MCF 10A (cell line): ENCODE measurements around the gene TRPM8. TPM values are rescaled to one million over a fixed set of nuclear protein-coding genes. Genes with fewer than 3 reads are reported as not detected.

Experiments
- BruUV-seq: library from RNA; stranded (reverse); fragments of 400-500 nt; replicated peaks from 2 replicates; lab custom pipeline; 2021; lab: Mats Ljungman, UMichigan
- CTCF ChIA-PET: fragments of 300-600 bp; sonication (Branson Sonifier 250); formaldehyde crosslinking; extraction: SDS; loops from one replicate; lab custom pipeline; 2021; ENCODE audit warnings: antibody characterized with exemption, inconsistent platforms; lab: Yijun Ruan, JAX
- POLR2A ChIA-PET: fragments of 300-600, 350-650 bp; sonication (Branson Sonifier 250); formaldehyde crosslinking; extraction: SDS; loops from one replicate; lab custom pipeline; 2020; ENCODE audit warnings: antibody characterized with exemption, inconsistent platforms; lab: Yijun Ruan, JAX
- DNase-seq: peaks from one replicate; pipeline ENCODE4 v3.0.0-alpha.2; 2018; ENCODE audit not compliant: unreplicated experiment
- H3K27ac Mint-ChIP-seq: one replicate; pipeline ENCODE4 v1.8.0; 2022; ENCODE audit warnings: mild to moderate bottlenecking, low read depth, mixed read lengths; ENCODE audit not compliant: unreplicated experiment
- H3K27me3 Mint-ChIP-seq: one replicate; pipeline ENCODE4 v1.8.0; 2022; ENCODE audit warnings: mixed read lengths; ENCODE audit not compliant: insufficient read depth, unreplicated experiment
- H3K36me3 Mint-ChIP-seq: one replicate; pipeline ENCODE4 v1.8.0; 2022; ENCODE audit warnings: mild to moderate bottlenecking, moderate library complexity, mixed read lengths; ENCODE audit not compliant: insufficient read depth, unreplicated experiment
- H3K4me1 Mint-ChIP-seq: one replicate; pipeline ENCODE4 v1.8.0; 2022; ENCODE audit warnings: mixed read lengths; ENCODE audit not compliant: insufficient read depth, unreplicated experiment
- H3K4me3 Mint-ChIP-seq: one replicate; pipeline ENCODE4 v1.8.0; 2022; ENCODE audit warnings: mild to moderate bottlenecking, moderate library complexity, mixed read lengths; ENCODE audit not compliant: unreplicated experiment
- H3K9me3 Mint-ChIP-seq: one replicate; pipeline ENCODE4 v1.8.0; 2022; ENCODE audit warnings: mixed read lengths; ENCODE audit not compliant: unreplicated experiment
- CTCF ChIP-seq: fragments of 200-600 bp; IDR thresholded peaks from one replicate; pipeline ENCODE4 v1.8.0; 2022; ENCODE audit warnings: antibody characterized with exemption, mild to moderate bottlenecking; ENCODE audit not compliant: unreplicated experiment
- intact Hi-C: fragments of 100-400 bp; cut with micrococcal nuclease; formaldehyde crosslinking; loops from 2 replicates; pipeline ENCODE4 v1.14.1; 2022
- total RNA-seq: library from RNA; stranded (reverse); gene quantifications from 2 replicates; pipeline ENCODE4 v1.2.3, GENCODE V29; 2022

Gene TRPM8
- total RNA-seq, 1 experiment from 2014 or later, result not detected

GRCh38 chr2:233996000-233996399 is 78.8 kb downstream of the TRPM8 start:
- no peak overlapping the region for H3K4me3 Mint-ChIP-seq
- H3K4me1 Mint-ChIP-seq, result no peaks in the 10 kb centered on the region
- H3K27ac Mint-ChIP-seq, result no peak overlapping the region
- intact Hi-C loops, result no loop called here
- CTCF ChIA-PET, result interaction anchor here (1.0 kb wide), 1 partner anchor 20 kb away, joined by 3 read pairs; no protein-coding TSS in a partner anchor
- BruUV-seq, result no TSS peak
- H3K9me3 Mint-ChIP-seq, result no peaks in the 10 kb centered on the region
- H3K27me3 Mint-ChIP-seq, result no peaks in the 10 kb centered on the region
- POLR2A ChIA-PET, result interaction anchor here (1.2 kb wide), 1 partner anchor 14 kb away, joined by 4 read pairs; no protein-coding TSS in a partner anchor
- H3K36me3 Mint-ChIP-seq, result no peaks in the 10 kb centered on the region
- no peak for TF ChIP-seq CTCF
- DNase-seq, result no peak

GRCh38 chr2:233996461-233996860 is 79.3 kb downstream of the TRPM8 start:
- H3K36me3 Mint-ChIP-seq, result no peaks in the 10 kb centered on the region
- H3K9me3 Mint-ChIP-seq, result no peaks in the 10 kb centered on the region
- H3K4me1 Mint-ChIP-seq, result no peaks in the 10 kb centered on the region
- H3K27ac Mint-ChIP-seq, result no peak overlapping the region
- ChIA-PET CTCF (no interaction called here), POLR2A (interaction anchor here (1.2 kb wide), 1 partner anchor 14 kb away, joined by 4 read pairs; no protein-coding TSS in a partner anchor)
- no peaks in the 10 kb centered on the region for H3K27me3 Mint-ChIP-seq
- intact Hi-C loops, result no loop called here
- no peak for DNase-seq
- H3K4me3 Mint-ChIP-seq, result no peak overlapping the region
- no peak for TF ChIP-seq CTCF
- no TSS peak for BruUV-seq

GRCh38 chr2:233997707-233998106 is 80.5 kb downstream of the TRPM8 start:
- Mint-ChIP-seq H3K4me1 (no peaks in the 10 kb centered on the region), H3K27ac (no peak overlapping the region), H3K27me3 (peaks cover 6% of the 10 kb centered on the region), H3K4me3 (no peak overlapping the region), H3K36me3 (no peaks in the 10 kb centered on the region), H3K9me3 (no peaks in the 10 kb centered on the region)
- no peak for DNase-seq
- intact Hi-C loops, result no loop called here
- no peak for TF ChIP-seq CTCF
- no TSS peak for BruUV-seq
- POLR2A ChIA-PET, result no interaction called here
- CTCF ChIA-PET, result interaction anchor here (0.6 to 1.5 kb wide), 2 partner anchors 8 to 9 kb away, joined by 4 to 5 read pairs; no protein-coding TSS in a partner anchor

- no peaks in the 10 kb centered on the region for H3K36me3 Mint-ChIP-seq
- peaks cover 10% of the 10 kb centered on the region for H3K4me1 Mint-ChIP-seq
- no peaks in the 10 kb centered on the region for H3K9me3 Mint-ChIP-seq
- no peak overlapping the region for H3K27ac Mint-ChIP-seq
- intact Hi-C loops, result no loop called here
- ChIA-PET CTCF (interaction anchor here (0.6 to 1.5 kb wide), 2 partner anchors 9 to 14 kb away, joined by 3 to 5 read pairs; no protein-coding TSS in a partner anchor), POLR2A (no interaction called here)
- no peak overlapping the region for H3K4me3 Mint-ChIP-seq
- no TSS peak for BruUV-seq
- TF ChIP-seq CTCF, result no peak
- peaks cover 6% of the 10 kb centered on the region for H3K27me3 Mint-ChIP-seq
- no peak for DNase-seq
Observed at GRCh38 chr2:233999182-233999581, 82.0 kb downstream of the TRPM8 start.
